HEK293 (cell line): Measurements from ENCODE around the gene COPG2.
"Not testable (repeated sequence)": the region's sequence is repeated elsewhere in the genome, so short reads cannot be mapped to it uniquely, and the experiment has no call there.

ENCODE experiments used
- CTCF ChIA-PET: fragments of 350-600 bp; formaldehyde crosslinking; extraction: SDS; loops from one replicate; lab custom pipeline; 2021; ENCODE audit warnings: antibody characterized with exemption; lab: Yijun Ruan, JAX
- POLR2A ChIA-PET: fragments of 300-600 bp; formaldehyde crosslinking; extraction: SDS; loops from one replicate; lab custom pipeline; 2020; ENCODE audit warnings: antibody characterized with exemption, inconsistent platforms; lab: Yijun Ruan, JAX
- H3K27ac ChIP-seq: fragments of 200-500 bp; sonication (Bioruptor generic); 2 replicates; pipeline ENCODE4 v1.5.1; 2014; ENCODE audit warnings: low read depth, low read length, control low read depth, inconsistent platforms; ENCODE audit errors: extremely low read depth
- H3K36me3 ChIP-seq, 2 experiments: fragments of 200-500 bp in 1 of 2; sonication (Bioruptor generic) in 1 of 2; 1 replicate in 1 of 2; 2 replicates in 1 of 2; pipeline ENCODE4 v1.5.1; 2014 to 2017; ENCODE audit warnings: inconsistent platforms in 2 of 2, low read length in 2 of 2; ENCODE audit not compliant: control insufficient read depth in 2 of 2, insufficient read depth in 1 of 2
- H3K4me1 ChIP-seq: fragments of 200-500 bp; sonication (Bioruptor generic); 2 replicates; pipeline ENCODE4 v1.5.1; 2014; ENCODE audit warnings: mild to moderate bottlenecking, low read length, inconsistent platforms; ENCODE audit not compliant: control insufficient read depth, insufficient read depth
- H3K4me3 ChIP-seq: 2 replicates; pipeline ENCODE4 v1.5.1; 2011; ENCODE audit warnings: low read depth, mild to moderate bottlenecking, control low read depth, low read length, moderate library complexity
- H3K9me3 ChIP-seq: fragments of 200-500 bp; sonication (Bioruptor generic); 2 replicates; pipeline ENCODE4 v1.5.1; 2014; ENCODE audit warnings: low read depth, low read length, inconsistent platforms; ENCODE audit not compliant: control insufficient read depth, insufficient read depth
- AEBP2 ChIP-seq: fragments of 450-650 bp; formaldehyde crosslinking; IDR thresholded peaks from 2 replicates; pipeline ENCODE4 v1.5.1; 2016; ENCODE audit warnings: missing biosample characterization, missing genetic modification characterization, borderline replicate concordance
- GLI2 ChIP-seq: fragments of 450-650 bp; formaldehyde crosslinking; IDR thresholded peaks from 2 replicates; pipeline ENCODE4; 2017; ENCODE audit warnings: missing biosample characterization, missing genetic modification characterization, low read depth, borderline replicate concordance
- IKZF3 ChIP-seq: fragments of 450-650 bp; IDR thresholded peaks from 2 replicates; pipeline ENCODE4 v1.5.0; 2018; ENCODE audit warnings: missing biosample characterization, mild to moderate bottlenecking, missing genetic modification characterization, moderate library complexity
- MZF1 ChIP-seq: fragments of 450-650 bp; formaldehyde crosslinking; IDR thresholded peaks from 2 replicates; pipeline ENCODE4 v1.5.1; 2017; ENCODE audit warnings: missing biosample characterization, missing genetic modification characterization, borderline replicate concordance
- PRDM4 ChIP-seq: fragments of 450-650 bp; formaldehyde crosslinking; IDR thresholded peaks from 2 replicates; pipeline ENCODE4 v1.5.1; 2017; ENCODE audit warnings: missing biosample characterization, missing genetic modification characterization
- SCRT1 ChIP-seq: fragments of 450-650 bp; formaldehyde crosslinking; IDR thresholded peaks from 2 replicates; pipeline ENCODE4 v1.5.1; 2016; ENCODE audit warnings: missing biosample characterization, missing genetic modification characterization, borderline replicate concordance
- SCRT2 ChIP-seq: fragments of 450-650 bp; formaldehyde crosslinking; IDR thresholded peaks from 2 replicates; pipeline ENCODE4 v1.5.1; 2016; ENCODE audit warnings: missing biosample characterization, missing genetic modification characterization
- ZBTB48 ChIP-seq: fragments of 450-650 bp; formaldehyde crosslinking; IDR thresholded peaks from 2 replicates; pipeline ENCODE4 v1.5.1; 2016; ENCODE audit warnings: missing biosample characterization, missing genetic modification characterization
- ZNF146 ChIP-seq: fragments of 450-650 bp; formaldehyde crosslinking; IDR thresholded peaks from 2 replicates; pipeline ENCODE4 v1.5.1; 2016; ENCODE audit warnings: missing biosample characterization, missing genetic modification characterization
- ZNF19 ChIP-seq: fragments of 450-650 bp; formaldehyde crosslinking; IDR thresholded peaks from 2 replicates; pipeline ENCODE4; 2016; ENCODE audit warnings: missing biosample characterization, missing genetic modification characterization, low read depth
- ZNF202 ChIP-seq: fragments of 450-650 bp; formaldehyde crosslinking; IDR thresholded peaks from 2 replicates; pipeline ENCODE4 v1.5.1; 2016; ENCODE audit warnings: missing biosample characterization, missing genetic modification characterization, borderline replicate concordance
- ZNF350 ChIP-seq: fragments of 450-650 bp; formaldehyde crosslinking; IDR thresholded peaks from 2 replicates; pipeline ENCODE4 v1.5.0; 2017; ENCODE audit warnings: missing biosample characterization, mild to moderate bottlenecking, missing genetic modification characterization
- ZNF48 ChIP-seq: fragments of 450-650 bp; formaldehyde crosslinking; IDR thresholded peaks from 2 replicates; pipeline ENCODE4 v1.5.1; 2016; ENCODE audit warnings: missing biosample characterization, missing genetic modification characterization
- ZNF555 ChIP-seq: fragments of 450-650 bp; formaldehyde crosslinking; conservative IDR thresholded peaks from 2 replicates; pipeline ENCODE4 v1.5.1; 2017; ENCODE audit warnings: missing biosample characterization, mild to moderate bottlenecking, missing genetic modification characterization, inconsistent platforms
- ZNF558 ChIP-seq: fragments of 450-650 bp; formaldehyde crosslinking; IDR thresholded peaks from 2 replicates; pipeline ENCODE4 v1.5.1; 2016; ENCODE audit warnings: missing biosample characterization, missing genetic modification characterization
- ZNF658 ChIP-seq: fragments of 450-650 bp; formaldehyde crosslinking; IDR thresholded peaks from 2 replicates; pipeline ENCODE4; 2016; ENCODE audit warnings: missing biosample characterization, missing genetic modification characterization
- ZNF660 ChIP-seq: fragments of 450-650 bp; IDR thresholded peaks from 2 replicates; pipeline ENCODE4 v1.5.1; 2018; ENCODE audit warnings: missing biosample characterization, mild to moderate bottlenecking, missing genetic modification characterization
- ZNF776 ChIP-seq: fragments of 450-650 bp; formaldehyde crosslinking; IDR thresholded peaks from 2 replicates; pipeline ENCODE4 v1.5.0; 2017; ENCODE audit warnings: missing biosample characterization, missing genetic modification characterization, borderline replicate concordance
- ZNF791 ChIP-seq: fragments of 450-650 bp; formaldehyde crosslinking; IDR thresholded peaks from 2 replicates; pipeline ENCODE4 v1.5.1; 2016; ENCODE audit warnings: missing biosample characterization, missing genetic modification characterization
- ZXDB ChIP-seq: fragments of 450-650 bp; formaldehyde crosslinking; IDR thresholded peaks from 2 replicates; pipeline ENCODE4 v1.5.1; 2016; ENCODE audit warnings: missing biosample characterization, missing genetic modification characterization

Gene COPG2

GRCh38 chr7:130515315-130516040 is 153.1 kb downstream of the COPG2 start (continued):
- TF ChIP-seq PRDM4 (tag by site-specific recombination) (no peak), ZNF202 (tag by site-specific recombination) (no peak), ZNF350 (tag by site-specific recombination) (no peak), ZNF791 (tag by site-specific recombination) (no peak)
- TF ChIP-seq, all 188 proteins: peak for 0

- POLR2A ChIA-PET: no interaction called here
- CTCF ChIA-PET: interaction anchor here (0.8 kb wide), 1 partner anchor 245 kb away, joined by 3 read pairs; no protein-coding TSS in a partner anchor
Measured at GRCh38 chr7:130513447-130513846, 155.1 kb downstream of the COPG2 start.

GRCh38 chr7:130512038-130512437 is 156.5 kb downstream of the COPG2 start:
- POLR2A ChIA-PET, H3K4me3 ChIP-seq, CTCF ChIA-PET, H3K9me3 ChIP-seq, H3K4me1 ChIP-seq, H3K27ac ChIP-seq: not testable (repeated sequence)
- peaks cover 0 to 20% of the 10 kb centered on the region in 2 experiments; a peak in 2 of 3 replicates for H3K36me3 ChIP-seq

More at GRCh38 chr7:130513447-130513846, 155.1 kb downstream of the COPG2 start:
- no peak overlapping the region for H3K27ac ChIP-seq
- TF ChIP-seq SCRT1 (tag by site-specific recombination) (peak; percentile 28; the same call in 1 of the 2 replicates), ZNF791 (tag by site-specific recombination) (no peak), SCRT2 (tag by site-specific recombination) (peak; percentile 75)
- H3K4me1 ChIP-seq: no peaks in the 10 kb centered on the region
- H3K4me3 ChIP-seq: no peak overlapping the region
- H3K36me3 ChIP-seq: peaks cover 0 to 14% of the 10 kb centered on the region in 2 experiments; a peak in 2 of 3 replicates
- H3K9me3 ChIP-seq: no peaks in the 10 kb centered on the region

- Histone ChIP-seq H3K4me3 (no peak overlapping the region), H3K36me3 (peaks cover 0 to 35% of the 10 kb centered on the region in 2 experiments; a peak in 2 of 3 replicates), H3K27ac (no peak overlapping the region), H3K4me1 (no peaks in the 10 kb centered on the region), H3K9me3 (no peaks in the 10 kb centered on the region)
- ChIA-PET POLR2A (no interaction called here), CTCF (no interaction called here)
- no peak for TF ChIP-seq MZF1 (tag by site-specific recombination)
- TF ChIP-seq ZXDB (tag by site-specific recombination): no peak
- TF ChIP-seq ZNF776 (tag by site-specific recombination): no peak
- TF ChIP-seq ZNF48 (tag by site-specific recombination): no peak
- no peak for TF ChIP-seq IKZF3 (tag by site-specific recombination)
- no peak for TF ChIP-seq GLI2 (tag by site-specific recombination)
- TF ChIP-seq ZNF19 (tag by site-specific recombination): no peak
- TF ChIP-seq ZNF658: no peak
- TF ChIP-seq ZNF558 (tag by site-specific recombination): no peak
- TF ChIP-seq ZNF660: no peak
- no peak for TF ChIP-seq ZNF146
- no peak for TF ChIP-seq ZBTB48 (tag by site-specific recombination)
- no peak for TF ChIP-seq AEBP2
- TF ChIP-seq ZNF555: no peak
Measured at GRCh38 chr7:130506358-130506757, 162.2 kb downstream of the COPG2 start.
